HG03460 (cell line): ENCODE data around the gene FLII.
"Not testable (repeated sequence)": the region's sequence is repeated elsewhere in the genome, so short reads cannot be mapped to it uniquely, and the experiment has no call there.

Experiments
- ATAC-seq: cut with Tn5 transposase; IDR thresholded peaks from one replicate; pipeline ENCODE4 v1.9.1; 2021; ENCODE audit not compliant: unreplicated experiment

FLII gene

GRCh38 chr17:18258356-18259038 is at the start of gene FLII:
Gene FLII, minus strand, starts transcription at chr17:18258738. Its CDS starts 48 bp downstream, at chr17:18258690.
- ATAC-seq = peak; percentile 31

GRCh38 chr17:18303206-18303605 is 44.7 kb upstream of the FLII start:
- ATAC-seq = not testable (repeated sequence)

- no peak for ATAC-seq
These were observed 42.4 kb upstream of the FLII start for GRCh38 chr17:18300725-18301480.

GRCh38 chr17:18298061-18298460 is 39.5 kb upstream of the FLII start:
- ATAC-seq = not testable (repeated sequence)

- ATAC-seq = no peak
These were observed 33.4 kb upstream of the FLII start for GRCh38 chr17:18291718-18292540.

- no peak for ATAC-seq
These were observed 26.8 kb upstream of the FLII start for GRCh38 chr17:18285296-18285695.

- ATAC-seq = no peak
These were observed 23.2 kb upstream of the FLII start for GRCh38 chr17:18281788-18282187.

GRCh38 chr17:18280766-18281371 is 22.3 kb upstream of the FLII start:
- ATAC-seq = no peak

GRCh38 chr17:18280249-18280648 is 21.7 kb upstream of the FLII start:
- no peak for ATAC-seq

GRCh38 chr17:18278867-18279266 is 20.3 kb upstream of the FLII start:
- no peak for ATAC-seq

- ATAC-seq = no peak
These were observed 18.5 kb upstream of the FLII start for GRCh38 chr17:18277076-18277475.

GRCh38 chr17:18270046-18270931 is 11.8 kb upstream of the FLII start:
- ATAC-seq = no peak

GRCh38 chr17:18267927-18268711 is 9.6 kb upstream of the FLII start:
- ATAC-seq = no peak

GRCh38 chr17:18267366-18267765 is 8.8 kb upstream of the FLII start:
- no peak for ATAC-seq

- no peak for ATAC-seq
These were observed 5.5 kb upstream of the FLII start for GRCh38 chr17:18263885-18264682.

GRCh38 chr17:18262641-18263040 is 4.1 kb upstream of the FLII start:
- ATAC-seq = no peak

- no peak for ATAC-seq
These were observed 3.6 kb upstream of the FLII start for GRCh38 chr17:18262111-18262510.

- ATAC-seq = no peak
These were observed 3.1 kb upstream of the FLII start for GRCh38 chr17:18261659-18262058.

- ATAC-seq = peak; percentile 9
These were observed 2.6 kb upstream of the FLII start for GRCh38 chr17:18261146-18261515.
